GM19463 (cell line): Measurements from ENCODE around the gene ISG20.
"Not testable (repeated sequence)": the region's sequence is repeated elsewhere in the genome, so short reads cannot be mapped to it uniquely, and the experiment has no call there.

Experiments
- ATAC-seq: cut with Tn5 transposase; IDR thresholded peaks from one replicate; pipeline ENCODE4 v1.9.1; 2021; ENCODE audit warnings: mild to moderate bottlenecking, moderate library complexity; ENCODE audit not compliant: unreplicated experiment

Gene ISG20

DNA sequence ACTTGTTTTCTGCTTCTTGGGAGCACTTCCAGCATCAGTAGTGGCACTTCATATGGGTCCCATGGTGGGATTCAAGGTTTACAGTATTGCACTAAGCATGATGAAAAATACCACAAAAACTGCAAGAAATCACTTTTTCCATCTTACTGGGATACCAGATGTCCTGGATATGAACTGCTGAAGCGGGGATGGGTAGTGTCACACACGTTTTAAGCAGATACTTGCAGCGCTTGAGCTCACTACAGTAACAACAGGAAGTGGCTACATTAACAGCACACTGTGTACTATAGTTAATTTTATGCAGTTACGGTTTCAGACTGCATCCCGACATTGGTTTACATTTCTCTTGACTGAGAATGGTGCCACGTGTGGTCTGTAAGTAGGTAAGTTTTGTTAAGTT lies 3.5 kb upstream of the ISG20 start:
- ATAC-seq = peak; percentile 18

DNA sequence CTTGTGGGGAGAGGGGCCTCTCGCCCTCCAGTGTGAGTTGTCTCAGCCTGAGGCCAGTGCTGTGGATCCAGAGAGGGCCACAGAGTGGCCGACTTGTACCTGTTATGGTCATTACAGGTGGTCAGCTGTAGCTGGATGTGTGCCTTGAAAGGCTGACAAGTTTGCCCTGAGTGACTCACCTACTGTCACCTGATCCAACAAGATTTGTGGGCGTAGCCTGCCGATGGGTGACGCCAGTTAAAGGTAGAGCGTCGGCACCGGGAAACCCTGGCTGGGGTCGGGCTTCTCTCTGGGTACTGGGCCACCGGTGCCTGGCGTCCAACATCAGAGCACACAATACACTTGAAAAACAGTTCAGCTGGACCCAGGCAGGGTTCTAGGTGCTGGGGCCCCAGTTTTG lies 2.8 kb upstream of the ISG20 start:
- no peak for ATAC-seq

DNA sequence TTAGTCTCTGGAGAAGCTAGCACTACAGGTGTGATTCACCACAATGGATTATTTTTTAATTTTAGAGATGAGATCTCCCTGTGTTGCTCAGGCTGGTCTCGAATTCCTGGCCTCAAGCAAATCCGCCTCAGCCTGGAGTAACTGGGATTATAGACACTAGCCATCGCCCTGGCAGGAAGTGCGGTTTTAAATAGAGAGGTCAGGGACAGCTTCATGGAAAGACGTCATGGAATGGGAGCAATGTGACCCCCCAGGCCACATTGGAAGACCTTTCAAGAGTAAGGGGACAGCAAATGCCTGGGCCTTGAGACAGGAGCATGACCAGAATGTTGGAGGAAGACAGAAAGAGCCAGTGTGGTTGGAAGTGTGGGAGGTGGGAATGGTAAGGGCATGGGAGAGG lies 2.2 kb upstream of the ISG20 start:
- no peak for ATAC-seq

DNA sequence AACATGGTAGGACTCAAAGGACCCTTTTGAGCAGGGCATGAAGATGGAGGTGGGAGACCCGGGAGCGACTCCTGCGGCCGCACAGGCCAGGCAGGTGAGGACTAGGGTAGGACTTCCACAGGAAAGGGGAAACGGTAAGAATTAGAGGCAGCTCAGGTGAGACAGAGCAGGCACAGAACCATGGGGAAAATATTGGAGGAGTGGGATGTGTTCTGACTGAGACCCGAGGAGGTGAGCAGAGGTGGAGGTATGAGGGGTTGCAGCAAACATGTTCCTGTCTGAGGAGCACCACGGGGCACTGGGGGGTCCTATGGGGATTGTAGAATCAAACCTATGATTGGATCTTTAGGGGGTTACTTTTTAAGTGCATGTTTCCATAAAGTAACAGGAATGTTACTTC lies 1.4 kb upstream of the ISG20 start:
- no peak for ATAC-seq

DNA sequence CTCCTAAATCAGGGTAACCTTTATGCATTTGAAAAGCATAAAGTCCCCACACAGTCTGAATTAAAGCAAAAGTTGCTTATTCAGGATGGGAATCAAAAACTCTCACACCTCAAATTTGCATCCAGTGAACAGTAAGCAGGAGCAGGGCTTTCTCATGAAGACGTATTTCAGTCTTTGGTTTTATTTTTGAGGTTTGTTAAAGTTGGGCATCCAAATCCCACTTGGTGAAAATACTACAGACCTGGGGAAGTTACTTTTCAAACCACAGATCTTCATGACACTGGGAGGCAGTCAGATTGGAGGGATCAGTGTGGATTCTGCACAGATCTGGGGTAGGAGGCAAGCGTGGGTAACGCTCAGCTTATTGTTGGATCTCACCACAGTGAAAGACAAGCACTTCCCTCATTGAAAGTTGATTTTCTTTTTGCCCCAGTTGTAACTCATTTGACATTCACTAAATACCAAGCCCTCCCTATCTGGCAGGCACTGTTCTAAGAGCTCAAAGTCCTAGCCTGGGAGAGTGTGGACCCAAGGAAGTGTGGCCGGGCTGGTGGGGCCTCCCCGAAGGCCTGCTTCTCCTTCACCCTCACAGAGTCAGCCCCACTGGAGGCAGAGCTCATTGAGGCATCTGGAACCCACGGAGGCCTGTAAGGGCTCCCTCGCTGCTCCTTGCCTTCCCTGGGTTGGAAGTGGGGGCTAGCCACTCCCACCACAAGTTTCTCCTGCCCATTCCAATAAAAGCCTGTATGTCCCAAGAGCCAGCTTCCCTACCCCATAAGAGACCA lies 783 bp upstream of the ISG20 start:
- ATAC-seq = no peak

DNA sequence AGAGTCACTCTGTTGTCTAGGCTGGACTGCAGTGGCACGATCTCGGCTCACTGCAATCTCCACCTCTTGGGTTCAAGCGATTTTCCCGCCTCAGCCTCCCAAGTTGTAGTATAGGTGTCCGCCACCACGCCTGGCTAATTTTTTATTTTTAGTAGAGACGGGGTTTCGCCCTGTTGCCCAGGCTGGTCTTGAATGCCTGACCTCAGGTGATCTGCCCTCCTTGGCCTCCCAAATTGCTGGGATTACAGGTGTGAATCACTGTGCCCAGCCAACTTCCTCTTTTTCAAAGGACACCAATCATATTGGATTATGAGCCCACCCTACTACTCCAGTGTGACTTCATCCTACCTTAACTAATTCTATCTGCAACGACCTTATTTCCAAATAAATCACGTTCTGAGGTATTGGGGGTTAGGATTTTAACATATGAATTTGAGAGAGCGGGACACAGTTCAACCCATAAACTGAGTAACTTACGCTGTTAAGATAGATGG lies 3.2 kb downstream of the ISG20 start:
- ATAC-seq = no peak

DNA sequence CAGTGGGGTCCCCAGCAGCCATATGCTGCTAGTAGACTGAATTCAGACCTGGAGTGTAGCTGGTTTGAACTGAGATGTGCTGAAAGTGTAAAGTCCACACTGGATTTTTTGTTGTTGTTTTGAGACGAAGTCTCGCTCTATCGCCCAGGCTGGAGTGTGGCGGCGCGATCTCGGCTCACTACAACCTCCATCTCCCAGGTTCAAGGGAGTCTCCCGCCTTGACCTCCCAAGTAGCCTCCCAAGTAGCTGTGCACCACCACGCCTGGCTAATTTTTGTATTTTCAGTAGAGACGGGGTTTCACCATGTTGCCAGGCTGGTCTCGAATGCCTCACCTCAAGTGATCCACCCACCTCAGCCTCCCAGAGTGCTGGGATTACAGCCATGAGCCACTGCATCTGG lies 3.7 kb downstream of the ISG20 start:
- ATAC-seq = not testable (repeated sequence)

DNA sequence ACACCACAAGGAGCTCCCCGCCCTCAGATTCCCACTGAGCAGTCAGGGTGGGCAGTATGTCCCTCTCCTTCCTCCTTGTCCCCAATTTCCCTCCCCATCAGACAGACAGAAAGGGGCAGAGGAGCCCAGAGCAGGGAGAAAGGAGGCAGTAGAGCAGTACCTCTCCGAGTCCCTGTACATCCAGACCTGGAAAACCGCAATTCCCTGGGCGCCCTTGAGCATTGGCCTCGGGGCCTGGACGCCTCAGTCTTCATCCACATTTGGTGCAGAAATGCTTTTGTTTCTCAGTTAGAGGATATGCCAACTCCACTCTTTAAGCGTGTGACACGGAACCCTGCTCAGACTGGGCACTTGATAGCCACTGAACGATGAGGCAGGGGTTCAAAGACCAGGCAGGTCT lies 5.9 kb downstream of the ISG20 start:
- no peak for ATAC-seq

DNA sequence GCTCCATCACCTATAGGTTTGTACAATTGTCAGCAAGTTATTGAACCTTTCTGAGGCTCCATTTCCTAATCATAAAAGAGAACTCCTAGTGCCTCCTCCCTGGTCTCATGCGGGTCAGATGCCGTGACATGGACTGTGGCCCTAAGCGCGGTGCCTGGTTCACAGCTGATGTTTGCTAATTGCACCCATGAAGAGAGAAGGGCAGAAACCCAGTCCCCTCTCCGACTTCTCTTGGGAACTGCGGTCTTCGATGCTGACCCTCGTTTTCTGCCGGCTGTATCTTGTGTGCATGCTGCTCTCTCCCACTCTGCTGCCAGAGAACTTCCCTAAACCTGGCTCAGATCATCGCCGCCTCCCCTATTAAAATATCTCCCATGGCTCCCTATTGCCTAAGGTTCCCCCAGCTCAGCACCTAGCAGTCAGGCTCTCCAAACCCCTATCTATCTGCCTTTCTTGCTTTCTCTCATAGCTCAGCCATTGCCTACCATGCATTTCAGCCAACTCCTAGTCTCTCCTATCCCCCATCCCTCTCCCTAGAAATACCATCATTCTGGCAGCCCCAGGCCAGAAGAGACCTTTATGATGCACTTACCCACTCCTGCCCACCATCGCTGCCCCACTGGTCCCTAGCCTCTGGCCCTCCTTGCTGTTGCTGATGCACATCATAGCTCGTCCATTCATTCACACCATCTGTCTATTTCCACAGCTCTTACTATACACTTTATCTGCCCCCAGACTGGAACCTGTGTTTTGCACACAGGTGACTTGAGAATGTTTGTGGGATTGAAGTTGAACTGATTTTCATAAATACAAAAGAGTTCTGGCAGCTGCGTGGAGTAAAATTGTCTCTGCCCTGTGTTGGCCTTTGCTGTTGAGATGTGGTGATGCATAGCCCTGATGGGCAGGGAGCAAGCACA lies 6.6 kb downstream of the ISG20 start:
- ATAC-seq = no peak

DNA sequence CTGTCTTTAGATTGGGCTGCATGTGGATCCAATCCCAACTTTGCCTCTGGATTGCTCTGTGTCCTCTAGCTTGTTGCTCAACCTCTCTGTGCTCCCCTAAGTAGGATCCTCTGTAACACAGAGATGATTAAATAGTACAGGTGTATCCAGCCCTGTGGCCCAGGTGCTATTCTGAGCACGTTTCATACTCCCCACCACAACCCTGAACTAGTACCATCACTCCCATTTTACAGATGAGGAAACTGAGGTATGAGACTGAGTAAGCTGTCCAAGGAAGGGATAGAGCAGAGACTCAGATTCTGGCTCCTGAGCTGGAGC lies 7.2 kb downstream of the ISG20 start:
- no peak for ATAC-seq

DNA sequence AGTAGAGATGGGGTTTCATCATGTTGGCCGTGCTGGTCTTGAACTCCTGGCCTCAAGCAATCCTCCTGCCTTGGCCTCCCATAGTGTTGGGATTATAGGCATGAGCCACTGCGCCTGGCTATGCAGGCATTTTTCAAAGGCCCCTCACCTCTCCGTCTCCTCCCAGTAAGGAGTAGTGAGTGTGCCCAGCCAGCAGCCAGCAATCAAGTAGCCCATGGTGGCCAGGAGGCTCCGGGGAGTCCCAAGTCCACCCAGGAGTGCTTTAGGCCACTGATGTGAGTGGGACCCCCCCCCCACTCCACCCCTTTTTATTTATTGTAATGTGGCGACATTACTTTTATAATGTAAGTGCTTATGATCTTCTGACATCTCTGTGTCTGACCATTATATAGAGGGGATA lies 8.1 kb downstream of the ISG20 start:
- no peak for ATAC-seq

DNA sequence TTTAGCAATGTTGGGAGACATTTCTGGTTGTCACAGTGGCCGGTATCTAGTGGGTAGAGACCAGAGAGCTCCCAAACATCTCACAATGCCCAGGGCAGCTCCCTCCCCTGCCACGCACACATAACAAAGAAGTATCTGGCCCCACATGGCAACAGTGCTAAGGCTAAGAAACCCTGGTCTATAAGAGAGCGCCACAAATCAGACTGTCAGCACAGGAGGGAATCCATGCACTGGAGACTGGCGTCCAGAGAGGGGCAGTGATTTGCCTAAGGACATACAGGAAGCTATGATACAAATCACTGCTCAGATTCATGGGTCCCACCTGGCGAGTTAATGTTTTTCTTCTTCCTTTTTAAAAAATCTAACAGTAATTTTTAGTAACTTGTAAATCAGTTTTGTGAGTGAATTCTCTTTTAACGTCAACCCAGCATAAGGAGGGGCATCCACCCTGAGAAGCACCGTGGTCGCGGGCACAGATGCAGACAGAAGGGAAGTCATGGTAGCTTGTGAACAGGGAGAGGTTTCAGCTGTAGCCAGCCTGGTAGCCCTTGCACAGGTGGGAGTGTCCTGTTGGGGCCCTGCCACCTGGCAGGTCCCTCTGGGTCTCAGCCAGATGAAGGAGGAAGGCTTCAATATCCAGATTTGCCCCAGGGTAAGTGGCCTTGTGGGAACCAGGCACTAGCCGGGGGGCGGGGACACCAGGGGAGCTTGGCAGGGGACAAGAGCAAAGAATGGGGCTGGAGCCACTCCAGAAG lies 8.7 kb downstream of the ISG20 start:
- ATAC-seq = no peak

DNA sequence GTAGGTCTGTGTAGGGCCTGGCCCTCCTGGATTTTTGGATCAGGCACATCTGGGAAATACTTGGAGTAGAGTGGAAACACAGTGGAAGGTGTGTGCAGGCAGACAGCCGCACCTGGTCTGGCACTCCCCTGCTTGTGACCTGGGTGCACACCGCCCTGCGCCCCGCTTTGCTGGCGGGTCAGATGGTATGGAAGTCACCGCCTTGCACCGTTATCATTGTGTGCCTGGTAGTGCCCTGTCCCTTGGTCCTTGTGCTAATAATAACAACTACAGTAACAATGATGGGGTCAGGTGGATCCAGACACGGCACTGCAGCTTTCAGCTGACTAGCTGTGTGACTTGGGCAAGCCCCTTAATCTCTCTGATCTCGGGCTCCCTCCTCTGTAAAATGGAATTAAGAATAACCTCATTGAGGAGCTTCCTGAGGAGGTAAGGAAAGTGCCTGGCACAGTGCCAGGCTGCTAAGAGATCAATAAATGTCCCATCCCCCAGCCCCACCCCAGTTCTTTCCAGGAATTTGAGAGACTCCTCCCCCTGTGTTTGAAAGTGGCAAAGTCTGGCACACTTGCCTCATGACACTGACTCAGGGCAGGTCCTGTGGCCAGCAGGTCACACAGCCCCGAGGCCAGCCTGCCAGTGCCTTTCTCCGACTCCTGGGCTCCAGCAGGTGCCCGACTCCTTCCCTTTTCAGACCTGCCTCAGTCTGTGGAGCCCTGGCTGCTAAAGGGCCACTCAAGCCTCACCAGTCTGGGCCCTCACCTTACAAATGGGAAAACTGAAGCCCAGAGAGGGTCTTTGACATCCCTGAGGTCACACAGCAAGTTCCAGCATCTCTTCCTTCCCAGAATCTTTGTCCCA lies 9.8 kb downstream of the ISG20 start:
- ATAC-seq = no peak

DNA sequence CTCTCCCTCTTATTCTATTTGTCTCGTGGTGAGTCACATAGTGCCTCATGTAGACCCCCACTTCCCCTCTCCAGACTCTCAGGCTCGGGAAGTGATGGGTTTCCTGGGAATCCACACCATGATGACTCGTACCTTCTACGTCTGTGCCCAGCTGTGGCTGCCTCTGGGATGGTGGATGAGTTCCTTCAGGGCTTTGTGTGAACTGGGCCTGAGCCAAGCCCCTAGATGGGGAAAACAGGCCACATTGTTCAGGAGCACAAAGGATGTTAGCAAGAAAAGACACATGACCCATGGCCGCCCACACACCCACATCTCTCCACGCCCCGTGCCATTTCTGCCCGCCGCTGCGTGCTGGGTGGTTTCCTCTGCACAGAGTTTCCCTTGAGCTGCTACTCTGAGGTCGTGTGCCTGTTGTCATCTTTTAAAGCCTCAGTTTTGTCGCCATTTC lies 10.5 kb downstream of the ISG20 start:
- ATAC-seq = peak; percentile 83

DNA sequence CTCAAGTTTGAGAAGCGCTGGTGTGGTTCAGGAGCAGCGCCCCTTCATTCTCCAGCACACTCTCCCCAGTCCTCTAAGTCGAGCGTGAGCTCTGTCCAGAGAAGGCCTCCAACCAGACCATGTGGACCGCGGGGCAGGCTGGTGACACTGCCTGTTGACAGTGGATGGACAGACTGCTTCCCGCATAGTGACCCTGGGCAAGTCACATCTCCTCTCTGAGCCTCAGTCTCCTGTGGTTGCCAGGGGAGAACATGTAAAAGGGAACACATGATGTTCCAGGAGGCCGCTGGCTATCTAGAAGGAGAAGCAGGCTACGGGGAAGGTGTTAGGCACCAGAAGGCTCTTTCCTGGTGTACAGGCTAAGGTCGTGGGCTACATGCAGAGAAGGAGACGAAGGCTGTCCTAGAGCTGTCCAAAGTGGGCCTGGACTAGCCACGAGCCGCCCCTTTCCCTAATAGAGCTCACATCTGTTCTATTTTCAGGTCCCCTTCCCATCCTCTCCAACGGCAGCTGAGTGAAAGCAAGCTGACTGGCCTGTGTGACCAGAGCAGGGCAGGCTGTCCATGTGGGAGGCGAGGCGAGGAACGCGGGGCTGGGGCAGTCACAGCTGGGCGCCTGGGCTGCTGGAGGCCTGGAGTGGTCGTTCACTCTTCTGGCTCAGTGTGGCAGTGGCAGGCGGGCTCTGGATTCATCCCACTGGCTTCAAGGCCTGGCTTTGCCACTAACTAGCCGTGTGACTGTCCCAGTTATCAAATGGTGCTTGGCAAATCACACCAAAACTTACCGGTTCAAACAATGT lies 11.1 kb downstream of the ISG20 start:
- no peak for ATAC-seq

DNA sequence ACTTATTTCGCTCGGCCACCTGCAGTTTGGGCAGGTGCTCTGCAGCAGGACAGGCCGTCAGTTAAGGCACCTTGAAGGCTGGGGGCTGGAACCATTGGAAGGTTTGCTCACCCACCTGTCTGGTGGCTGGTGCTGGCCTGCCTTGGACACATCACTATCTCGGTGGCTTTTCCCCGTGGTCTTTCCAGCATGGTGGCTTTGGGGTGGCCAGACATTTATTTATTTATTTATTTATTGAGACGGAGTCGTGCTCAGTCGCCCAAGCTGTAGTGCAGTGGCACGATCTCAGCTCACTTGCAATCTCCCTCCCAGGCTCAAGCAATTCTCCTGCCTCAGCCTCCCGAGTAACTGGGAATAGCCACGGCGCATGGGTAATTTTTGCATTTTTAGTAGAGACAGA lies 11.7 kb downstream of the ISG20 start:
- ATAC-seq = no peak

DNA sequence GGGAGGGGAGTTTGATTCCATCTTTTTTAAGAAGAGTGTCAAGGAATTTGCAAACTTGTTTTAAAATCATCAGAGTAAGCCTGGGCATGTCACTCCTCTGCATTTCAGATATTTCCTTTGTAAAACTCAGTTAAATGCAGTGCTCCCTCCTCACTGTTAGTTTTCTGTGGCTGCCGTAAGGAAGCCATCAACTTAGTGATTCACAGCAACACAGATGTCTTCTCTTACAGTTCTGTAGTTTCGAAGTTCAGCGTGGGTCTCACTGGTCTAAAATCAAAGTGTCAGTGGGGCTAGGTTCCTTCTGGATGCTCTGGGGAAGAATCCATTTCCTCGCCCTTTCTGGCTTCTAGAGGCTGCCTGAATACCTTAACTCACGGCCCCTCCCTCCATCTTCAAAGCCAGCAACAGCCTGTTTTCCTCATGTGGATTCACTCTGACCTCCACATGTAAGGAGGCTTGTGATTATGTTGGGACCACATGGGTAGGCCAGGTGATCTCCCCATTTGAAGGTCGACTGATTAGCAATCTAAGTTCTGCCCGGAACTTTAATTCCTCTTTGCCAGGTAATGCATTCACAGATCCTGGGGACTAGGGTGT lies 12.4 kb downstream of the ISG20 start:
- no peak for ATAC-seq

DNA sequence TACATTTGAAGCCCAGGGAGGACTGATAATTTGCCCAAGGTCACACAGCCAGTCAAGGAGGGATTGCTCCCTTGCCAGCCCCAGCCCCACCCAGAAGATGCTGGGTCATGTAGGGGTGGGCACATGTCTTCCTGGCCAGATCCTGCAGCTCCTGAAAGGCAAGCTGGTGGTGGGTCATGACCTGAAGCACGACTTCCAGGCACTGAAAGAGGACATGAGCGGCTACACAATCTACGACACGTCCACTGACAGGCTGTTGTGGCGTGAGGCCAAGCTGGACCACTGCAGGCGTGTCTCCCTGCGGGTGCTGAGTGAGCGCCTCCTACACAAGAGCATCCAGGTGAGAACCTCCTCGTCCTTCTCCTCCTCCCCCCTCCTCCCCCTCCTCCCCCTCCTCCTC lies 13.2 kb downstream of the ISG20 start:
- no peak for ATAC-seq
